OCI-M1 (cell line): ENCODE data around the gene LLCFC1.
"Not testable (repeated sequence)": the region's sequence is repeated elsewhere in the genome, so short reads cannot be mapped to it uniquely, and the experiment has no call there.

ENCODE experiments used
- DNase-seq: peaks from one replicate; lab custom pipeline; 2025; lab: John Stamatoyannopoulos, UW

LLCFC1 gene

DNA sequence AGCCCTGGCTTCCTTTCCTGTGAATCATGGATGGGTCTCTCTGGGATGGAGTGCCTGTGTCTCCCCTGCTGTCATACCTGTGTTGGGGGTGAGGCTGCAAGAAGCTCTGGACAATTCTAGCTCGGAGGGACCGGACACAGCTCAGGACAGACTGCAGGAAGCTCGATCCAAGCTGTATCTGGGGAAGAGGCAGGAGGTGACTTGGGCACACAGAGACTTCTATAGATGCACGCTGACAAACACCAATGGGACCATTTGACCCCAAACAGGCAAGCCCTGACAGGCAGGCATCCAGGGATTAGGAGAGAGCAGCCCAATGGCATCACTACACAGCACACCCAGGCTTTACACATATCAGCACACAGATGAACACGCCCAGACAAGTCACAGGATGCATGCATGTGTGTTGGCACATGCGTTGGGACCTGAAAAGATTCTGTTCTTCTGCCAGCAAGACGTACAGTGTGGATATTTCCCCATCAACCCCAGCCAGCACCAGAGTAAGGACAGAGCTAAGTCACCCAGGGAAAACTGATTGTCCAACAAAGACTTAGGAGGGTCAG, 4.5 kb downstream of the LLCFC1 start:
- DNase-seq, result no peak

DNA sequence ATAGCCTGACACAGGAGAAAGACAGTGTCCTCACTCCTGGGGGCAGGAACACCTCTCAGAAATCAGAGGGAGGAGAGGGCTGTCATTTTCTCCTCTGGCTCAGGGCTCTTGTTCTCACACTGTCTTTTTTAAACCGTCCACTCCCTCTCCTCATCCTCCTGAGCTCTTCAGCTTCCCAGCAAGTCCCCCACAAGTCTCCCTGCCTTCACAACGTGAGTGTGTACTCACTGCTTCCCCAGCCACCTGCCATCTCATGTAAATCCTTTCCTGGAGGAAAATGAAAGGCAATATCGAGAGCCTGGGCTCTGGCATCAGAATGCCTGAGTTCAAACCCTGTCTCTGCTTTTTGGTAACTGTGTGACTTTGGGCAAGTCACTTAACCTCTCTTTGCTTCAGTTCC, 5.7 kb downstream of the LLCFC1 start:
- no peak for DNase-seq

DNA sequence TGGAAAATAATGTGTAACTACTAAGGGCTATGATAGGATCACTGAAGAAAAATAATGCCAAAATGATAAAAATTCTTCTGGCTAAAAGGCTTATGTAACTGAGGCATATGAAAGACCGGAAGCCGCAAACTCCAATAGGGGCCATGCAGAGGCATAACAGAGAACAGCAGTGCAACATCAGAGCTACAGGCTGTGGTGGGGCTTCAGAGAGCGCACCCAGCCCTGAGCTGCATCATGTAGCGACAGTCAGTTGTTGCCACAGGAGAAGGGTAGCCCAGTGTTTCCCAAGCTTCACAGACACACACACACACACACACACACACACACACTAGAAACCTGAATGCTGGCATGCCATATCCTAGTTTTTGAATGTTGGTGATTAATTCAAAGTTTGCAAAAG, 9.3 kb downstream of the LLCFC1 start:
- DNase-seq, result no peak

DNA sequence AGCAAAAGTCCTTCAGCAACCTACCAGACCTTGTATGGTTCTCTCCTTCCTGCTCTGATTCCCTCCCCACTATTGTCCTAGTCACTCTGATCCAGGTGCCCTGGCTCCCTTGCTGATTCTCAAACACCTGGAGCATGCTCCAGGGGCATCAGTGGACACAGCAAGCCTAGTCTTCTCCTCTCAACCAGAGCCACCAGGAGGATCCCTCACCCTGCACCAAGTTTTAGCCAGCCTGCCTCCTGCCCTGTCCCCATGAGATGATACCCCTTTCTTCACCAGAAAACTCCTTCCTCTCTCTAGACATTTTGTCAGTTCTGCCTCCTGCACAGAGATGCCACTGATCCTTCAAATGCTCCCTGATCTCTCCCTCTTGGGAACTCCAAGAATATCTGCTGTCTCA, 11.0 kb downstream of the LLCFC1 start:
- DNase-seq, result no peak

DNA sequence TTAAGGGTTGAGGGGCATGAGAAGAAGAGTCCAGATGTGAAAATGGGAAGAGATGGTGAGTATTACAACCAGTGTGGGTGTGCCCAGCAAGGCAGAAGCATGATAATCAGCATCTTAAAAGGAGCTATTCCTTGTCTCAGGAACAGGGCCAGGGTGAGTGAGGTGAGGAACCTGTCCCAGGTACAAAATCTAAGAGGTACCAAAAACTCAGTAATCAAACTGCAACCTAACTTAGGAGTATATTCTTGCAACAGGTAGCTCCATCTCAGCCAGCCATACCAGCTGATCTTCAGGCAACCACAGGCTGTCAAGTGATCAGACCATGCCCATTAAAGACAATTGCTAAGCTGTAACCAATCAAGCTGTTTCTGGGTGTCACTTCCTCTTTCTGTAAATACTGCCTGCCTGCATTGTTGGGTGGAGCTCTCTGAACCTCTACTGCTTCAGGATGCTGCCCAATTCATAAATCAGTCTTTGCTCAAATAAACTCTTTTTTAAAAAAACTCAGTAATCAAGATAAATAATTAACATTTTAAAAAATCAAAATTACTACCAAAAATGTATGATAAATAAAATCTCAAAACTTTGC, 15.5 kb downstream of the LLCFC1 start:
- DNase-seq, result peak; percentile 74

DNA sequence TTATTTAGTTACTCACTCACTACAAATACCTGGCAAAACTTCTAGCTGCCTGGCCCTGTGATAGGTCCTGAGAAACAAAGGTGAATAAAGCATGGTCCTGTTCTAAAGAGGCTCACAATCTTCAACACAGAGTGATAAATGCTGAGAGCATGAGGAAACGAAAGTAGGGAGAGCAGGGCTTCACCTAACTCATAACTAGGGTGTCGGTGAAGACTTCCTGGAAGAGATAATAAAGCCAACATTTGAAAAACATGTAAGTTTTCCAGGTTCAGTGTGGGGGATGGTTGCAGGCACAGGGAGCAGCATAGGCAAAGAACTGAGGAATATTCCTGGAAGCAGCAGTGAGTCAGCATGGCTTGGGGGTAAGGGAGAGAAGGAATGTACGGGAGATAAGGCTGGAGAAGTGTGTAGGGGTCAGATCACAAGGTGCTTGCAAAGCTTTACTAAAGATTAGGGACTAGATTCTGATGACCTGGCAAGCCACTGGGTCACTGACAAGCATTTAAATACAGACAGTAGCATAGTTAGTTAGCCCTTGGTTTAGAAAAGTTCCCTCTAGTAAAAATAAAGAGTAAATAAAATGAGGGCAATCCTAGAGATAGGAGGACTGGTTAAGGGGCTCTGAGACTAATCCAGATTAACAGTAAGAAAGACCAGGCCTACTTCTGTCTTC, 17.8 kb downstream of the LLCFC1 start:
- peak; percentile 24 for DNase-seq

DNA sequence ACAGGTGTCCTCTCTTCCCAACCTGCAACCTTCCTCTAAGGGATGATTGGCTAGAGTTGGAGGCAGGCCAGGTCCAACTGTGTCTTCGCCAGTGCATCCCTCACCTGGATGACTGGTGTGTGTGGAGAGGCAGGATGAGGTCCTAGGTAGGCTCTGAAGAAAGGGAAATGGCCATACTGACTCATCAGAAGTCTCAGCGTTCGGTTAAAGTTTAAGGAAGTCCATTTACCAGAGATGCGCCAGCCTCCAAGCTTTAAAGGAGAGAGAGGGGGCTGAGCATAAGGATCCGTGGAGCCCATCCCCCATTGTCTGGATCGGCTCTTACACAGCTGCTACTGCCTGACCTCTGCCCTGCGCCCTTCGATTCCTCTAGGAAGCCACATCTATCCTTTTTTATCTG, 18.4 kb downstream of the LLCFC1 start:
- DNase-seq, result no peak

DNA sequence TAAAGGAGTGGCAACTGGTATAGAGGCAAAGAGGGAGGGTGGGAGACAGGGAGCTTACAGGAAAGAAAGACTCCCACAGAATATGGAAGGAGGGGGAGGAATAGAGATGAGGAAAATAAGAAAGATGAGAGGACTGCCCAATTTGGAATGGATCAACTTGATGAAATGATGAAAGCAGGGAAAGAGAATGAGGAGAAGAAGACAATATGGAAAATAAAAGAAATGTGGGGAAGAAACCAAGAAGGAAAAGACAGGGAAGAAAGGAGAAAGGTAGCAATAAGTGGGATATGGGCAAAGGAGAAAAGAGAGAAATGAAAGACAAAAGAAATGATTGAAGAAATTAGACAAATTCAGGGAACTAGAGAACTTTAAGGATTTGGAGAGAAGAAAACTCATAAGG, 19.9 kb downstream of the LLCFC1 start:
- no peak for DNase-seq

DNA sequence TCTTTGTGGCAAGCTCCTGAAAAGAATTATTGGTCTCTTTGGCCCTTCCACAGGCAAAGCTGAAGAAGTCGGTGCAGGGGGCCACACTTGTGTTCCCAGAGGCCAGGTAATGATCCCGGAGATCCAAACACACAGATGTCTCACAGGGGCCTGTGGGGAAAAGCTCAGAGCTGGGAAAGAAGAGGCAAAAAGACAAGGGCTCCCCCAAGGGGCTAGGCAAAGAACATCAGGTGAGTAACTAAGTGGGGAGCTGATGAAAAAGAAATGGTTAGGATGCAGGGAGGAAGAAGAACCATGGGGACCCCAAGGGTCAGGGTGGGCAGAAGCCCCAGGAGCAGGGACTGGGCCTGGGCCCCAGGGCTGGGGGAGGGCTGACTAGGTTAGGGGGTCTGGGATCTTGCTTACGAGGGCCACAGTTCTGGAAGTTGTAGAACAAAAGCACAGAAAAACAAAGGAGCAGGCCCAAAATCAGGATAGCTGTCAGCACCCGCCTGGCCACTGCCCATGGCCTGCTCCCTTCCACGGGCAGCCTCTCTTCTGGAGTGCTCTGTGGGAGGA, 21.8 kb downstream of the LLCFC1 start:
- peak; percentile 2 for DNase-seq

DNA sequence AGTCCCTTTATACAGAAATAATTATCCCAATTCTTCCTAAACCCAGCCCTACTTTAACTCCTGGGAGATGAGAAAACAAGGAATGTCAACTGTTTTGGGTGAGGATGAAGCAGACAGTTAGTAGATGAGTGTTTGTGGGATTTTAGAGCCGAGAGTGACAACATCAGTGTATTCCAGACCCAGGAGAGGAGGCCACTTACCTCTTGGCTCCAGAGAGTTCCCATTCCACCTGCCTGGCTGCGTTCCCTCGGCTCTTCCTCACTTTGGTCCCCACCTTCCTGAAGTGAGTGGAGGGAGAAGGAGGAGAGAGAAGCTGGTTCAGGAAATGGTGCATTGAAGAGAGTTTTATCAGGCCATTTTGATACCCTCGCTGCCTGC, 22.3 kb downstream of the LLCFC1 start:
- no peak for DNase-seq

DNA sequence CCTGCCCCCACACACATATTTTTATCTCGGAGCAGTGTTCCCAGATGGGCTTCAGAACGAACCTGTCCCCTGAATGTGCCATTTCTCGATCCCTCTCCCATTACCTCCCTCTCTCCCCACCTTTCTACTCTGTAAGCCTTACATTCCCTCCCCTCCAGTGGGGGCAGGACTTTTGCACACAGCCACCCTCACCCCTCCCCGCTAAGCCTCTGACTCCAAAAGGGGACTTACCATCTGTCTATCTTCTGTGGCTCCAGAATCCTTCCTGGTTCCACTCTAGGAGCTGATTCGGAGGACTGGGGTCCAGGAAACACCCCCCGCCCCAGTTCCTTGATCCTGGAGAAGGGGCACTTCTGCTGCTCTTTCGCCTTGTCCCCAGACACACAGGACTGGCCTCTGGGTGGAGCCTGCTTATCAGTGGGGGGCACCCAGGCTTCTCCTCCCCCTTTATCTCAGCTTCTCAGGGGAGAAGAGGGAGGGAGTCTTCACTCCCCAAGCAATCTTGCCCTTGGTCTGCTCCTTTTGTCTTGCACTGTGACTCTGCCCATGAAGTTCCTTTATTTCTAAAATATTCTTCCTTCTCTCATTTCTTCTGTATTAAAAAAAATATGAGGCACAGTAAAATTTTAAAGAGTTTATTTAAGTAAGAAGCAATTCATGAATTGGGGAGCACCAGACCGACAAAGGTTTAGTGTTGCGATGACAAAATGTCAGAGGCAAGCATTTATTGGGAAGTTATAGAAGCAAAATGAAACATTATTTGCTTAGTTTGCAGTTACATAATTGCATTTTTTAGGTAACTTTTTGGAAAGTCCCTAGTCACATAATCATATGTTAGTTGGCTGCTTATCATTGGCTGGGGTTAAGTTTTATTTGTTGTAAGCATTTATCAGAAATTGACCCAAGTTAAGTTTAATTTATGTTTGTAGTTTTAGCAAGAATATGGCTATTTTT, 23.0 kb downstream of the LLCFC1 start, which contains the start of gene KEL:
Gene KEL (minus strand): TSS at position 391 of the 954 bp plus-strand sequence. CDS start 157 bp downstream, at position 234.
- peak; percentile 81 for DNase-seq

DNA sequence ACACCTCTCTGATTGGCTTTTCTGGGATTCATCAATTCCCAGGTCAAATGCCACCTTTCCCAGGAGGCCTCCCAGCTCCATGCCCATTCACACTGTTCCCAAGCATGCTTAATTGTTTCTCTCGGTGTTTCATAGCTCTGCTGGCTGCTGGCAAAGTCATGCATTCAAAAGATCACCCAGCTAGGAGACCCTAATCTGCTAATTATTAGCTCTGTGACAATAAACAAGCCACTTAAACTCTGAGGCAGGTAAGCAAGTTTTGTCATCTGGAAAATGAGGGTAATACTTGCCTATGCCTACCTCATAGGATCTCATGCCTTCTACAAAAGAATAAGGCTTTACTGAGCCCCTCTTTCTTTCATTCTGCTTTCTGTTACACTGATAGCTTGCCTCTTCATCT, 23.7 kb downstream of the LLCFC1 start:
- peak; percentile 1 for DNase-seq

DNA sequence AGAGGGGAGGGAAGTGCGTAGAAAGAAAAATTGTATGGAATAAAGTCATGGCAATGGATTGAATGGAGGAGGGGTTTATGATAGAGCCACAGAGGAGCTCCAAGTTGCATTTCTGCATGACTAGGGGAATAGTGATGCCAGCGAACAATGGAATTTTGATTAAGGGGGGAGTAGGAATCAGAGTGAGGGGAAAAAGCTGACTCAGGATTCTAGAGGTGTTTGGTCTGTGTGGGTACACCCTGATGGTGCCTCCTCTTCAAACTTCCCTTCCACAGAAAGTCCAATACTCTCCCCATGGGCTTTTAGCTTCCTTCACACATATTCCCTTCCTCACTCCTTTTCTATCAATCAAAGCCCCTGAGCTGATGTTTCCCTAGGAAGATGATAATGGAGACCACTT, 24.7 kb downstream of the LLCFC1 start:
- DNase-seq, result no peak

DNA sequence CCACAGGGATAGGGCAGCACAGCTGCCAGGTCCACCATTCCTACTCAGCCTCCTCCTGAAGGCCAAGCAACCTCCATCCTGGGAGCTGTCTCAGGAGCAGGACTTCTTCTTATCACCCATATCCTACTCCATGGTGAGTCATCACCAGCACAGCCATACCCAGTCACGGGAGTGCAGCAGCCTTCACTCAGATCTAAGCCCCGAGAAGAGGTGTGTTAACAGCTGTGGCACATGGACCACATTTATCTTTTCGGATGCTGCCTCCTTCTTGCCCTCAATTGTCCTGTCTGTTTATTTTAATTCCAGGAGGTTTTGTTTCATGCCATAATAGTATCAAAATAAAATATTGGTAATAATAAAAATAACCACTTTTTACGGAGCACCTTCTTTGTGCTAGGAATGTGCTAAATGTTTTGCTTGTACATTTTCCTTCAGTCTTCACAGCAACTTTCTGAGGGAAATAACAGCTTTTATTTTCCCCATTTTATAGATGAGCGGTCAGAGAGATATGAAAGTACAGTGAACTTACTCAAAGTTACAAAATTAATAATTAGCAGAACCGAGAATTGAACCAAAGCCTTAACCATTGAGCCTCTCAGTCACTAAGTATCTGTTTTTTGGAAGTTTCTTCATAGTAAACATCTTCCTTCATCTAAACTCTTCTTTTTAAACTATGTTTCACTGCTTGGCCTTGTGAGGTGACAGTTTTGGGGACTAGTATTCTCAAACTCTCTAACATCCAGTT, 25.4 kb downstream of the LLCFC1 start:
- peak; percentile 28 for DNase-seq

DNA sequence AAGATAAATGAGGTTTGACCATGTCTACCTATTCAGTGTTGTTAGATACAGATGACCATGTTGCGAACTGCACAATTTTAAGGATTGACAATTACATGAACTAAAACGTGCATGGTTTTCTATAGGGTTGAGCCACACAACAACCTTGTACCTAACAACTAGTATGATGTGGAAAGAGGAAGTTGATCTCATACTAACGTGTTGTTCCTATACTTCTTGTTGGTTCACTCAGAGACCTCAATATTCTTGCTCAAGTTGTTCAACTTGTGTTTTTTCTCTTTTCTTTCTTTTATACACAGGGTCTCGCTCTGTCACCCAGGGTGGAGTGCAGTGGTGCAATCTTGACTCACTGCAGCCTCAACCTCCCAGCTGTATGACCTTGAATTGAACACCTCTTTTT, 28.9 kb downstream of the LLCFC1 start:
- DNase-seq, result peak; percentile 20

DNA sequence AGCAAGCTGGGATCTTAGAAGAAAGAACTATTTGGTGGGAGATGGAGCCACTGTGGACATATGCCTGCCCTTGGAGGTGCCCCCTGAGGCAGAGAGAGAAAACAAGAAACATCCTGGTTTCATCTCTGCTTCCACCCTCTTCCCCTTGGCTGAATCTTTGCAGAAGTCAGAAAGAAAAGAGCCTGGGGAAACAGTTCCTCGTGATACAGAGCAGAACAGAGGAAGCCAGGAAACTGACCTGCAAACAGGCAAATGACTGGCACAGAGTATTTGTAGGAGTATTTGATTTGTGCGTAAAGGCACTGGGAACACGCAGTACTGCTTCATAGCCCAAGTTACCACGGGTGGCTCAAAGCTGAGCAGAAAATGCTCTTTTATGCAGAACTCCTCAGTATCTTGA, 29.9 kb downstream of the LLCFC1 start:
- DNase-seq, result no peak

DNA sequence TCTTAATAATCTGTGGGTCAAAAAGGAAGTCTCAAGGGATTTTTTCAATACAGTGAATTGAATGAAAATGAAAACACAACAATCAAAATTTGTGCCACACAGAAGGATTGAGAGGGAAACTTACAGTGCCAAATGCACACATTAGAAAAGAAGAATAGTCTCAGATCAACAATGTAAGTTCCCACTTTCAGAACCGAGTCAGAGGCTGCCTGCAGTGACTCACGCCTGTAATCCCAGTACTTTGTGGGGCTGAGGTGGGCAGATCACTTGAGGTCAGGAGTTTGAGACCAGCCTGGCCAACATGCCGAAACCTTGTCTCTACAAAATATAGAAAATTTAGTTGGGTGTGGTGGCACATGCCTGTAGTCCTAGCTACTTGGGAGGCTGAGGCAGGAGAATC, 35.3 kb downstream of the LLCFC1 start:
- DNase-seq, result no peak

DNA sequence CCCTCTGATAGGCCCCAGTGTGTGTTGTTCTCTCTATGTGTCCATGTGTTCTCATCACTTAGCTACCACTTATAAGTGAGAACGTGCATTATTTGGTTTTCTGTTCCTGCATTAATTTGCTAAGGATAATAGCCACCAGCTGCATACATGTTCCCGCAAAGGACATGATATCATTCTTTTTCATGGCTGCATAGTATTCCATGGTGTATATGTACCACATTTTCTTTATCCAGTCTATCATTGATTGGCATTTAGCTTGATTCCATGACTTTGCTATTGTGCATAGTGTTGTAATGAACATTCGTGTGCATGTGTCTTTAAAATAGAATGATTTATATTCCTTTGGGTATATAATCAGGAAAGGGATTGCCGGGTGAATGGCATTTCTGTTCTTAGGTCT, 39.1 kb downstream of the LLCFC1 start:
- DNase-seq, result not testable (repeated sequence)

DNA sequence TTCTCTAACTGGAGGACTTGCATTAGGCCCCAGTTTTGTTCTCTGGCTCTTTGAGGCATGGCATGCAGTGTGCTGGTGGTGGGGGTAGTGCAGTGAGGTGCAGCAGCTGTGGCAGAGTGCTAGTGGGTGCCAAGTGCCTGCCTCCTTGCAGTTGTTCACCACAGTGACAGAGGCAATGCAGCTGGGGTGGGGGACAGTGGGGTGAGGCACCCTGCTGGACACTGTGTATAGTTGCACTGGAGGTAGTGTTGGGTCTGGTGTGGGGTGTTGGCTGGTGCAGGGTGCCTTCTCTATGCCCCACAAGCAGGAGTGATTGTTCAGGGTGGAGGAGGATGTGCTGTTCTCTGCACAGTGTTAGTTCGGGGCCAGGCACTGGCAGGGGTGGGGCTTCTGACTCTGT, 44.5 kb downstream of the LLCFC1 start:
- DNase-seq, result no peak

DNA sequence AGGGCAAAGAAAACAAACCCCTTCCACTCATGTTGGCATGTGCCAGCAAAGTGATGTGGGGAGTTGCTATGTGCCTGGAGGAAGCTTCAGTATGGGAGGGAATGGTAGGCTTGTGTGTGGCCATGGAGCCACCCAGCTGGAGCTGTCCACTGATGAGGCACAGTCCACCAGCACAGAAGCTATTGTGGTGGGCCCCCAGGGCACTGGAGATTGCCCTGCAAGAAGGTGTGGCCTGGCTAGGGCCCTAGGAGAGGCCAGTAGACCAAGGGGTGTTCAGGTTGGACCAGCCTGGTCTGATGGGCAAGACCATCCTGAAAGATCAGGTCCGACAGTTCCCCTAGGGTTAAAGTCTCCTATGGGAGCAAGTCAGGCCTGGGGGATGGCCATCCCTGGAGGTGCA, 45.0 kb downstream of the LLCFC1 start:
- DNase-seq, result no peak
